OCI-LY1 (cell line): ENCODE measurements around the gene ORMDL3.
"Not testable (repeated sequence)": the region's sequence is repeated elsewhere in the genome, so short reads cannot be mapped to it uniquely, and the experiment has no call there.

ENCODE experiments used
- H2AFZ ChIP-seq: fragments of 200-600 bp; sonication (generic), shearing (Covaris generic); 2 replicates; pipeline ENCODE4 v1.6.0; 2014; ENCODE audit warnings: antibody characterized with exemption, mild to moderate bottlenecking, low read length
- H3F3A ChIP-seq: fragments of 200-600 bp; sonication (generic), shearing (Covaris generic); 2 replicates; pipeline ENCODE4 v1.6.0; 2014; ENCODE audit warnings: mild to moderate bottlenecking, antibody characterized with exemption, low read length, moderate library complexity; ENCODE audit not compliant: insufficient read depth
- H3K27ac ChIP-seq: fragments of 200-600 bp; sonication (generic); 2 replicates; pipeline ENCODE4 v1.5.1; 2014; ENCODE audit warnings: low read length, mixed run types, mild to moderate bottlenecking, low read depth; ENCODE audit not compliant: poor library complexity, severe bottlenecking
- H3K27me3 ChIP-seq: fragments of 200-600 bp; sonication (generic); 2 replicates; pipeline ENCODE4 v1.6.0; 2014; ENCODE audit warnings: antibody characterized with exemption, mild to moderate bottlenecking, low read length, moderate library complexity; ENCODE audit not compliant: insufficient read depth
- H3K36me3 ChIP-seq: fragments of 200-600 bp; sonication (generic); 2 replicates; pipeline ENCODE4 v1.6.1; 2014; ENCODE audit warnings: mild to moderate bottlenecking, antibody characterized with exemption, low read length, moderate library complexity, mixed read lengths; ENCODE audit not compliant: insufficient read depth
- H3K4me1 ChIP-seq: fragments of 200-600 bp; sonication (generic); 2 replicates; pipeline ENCODE4 v1.5.1; 2014; ENCODE audit warnings: mild to moderate bottlenecking, low read length, moderate library complexity; ENCODE audit not compliant: insufficient read depth, severe bottlenecking
- H3K4me2 ChIP-seq: fragments of 200-600 bp; sonication (generic), shearing (Covaris generic); 2 replicates; pipeline ENCODE4 v1.6.1; 2014; ENCODE audit warnings: low read length
- H3K4me3 ChIP-seq: fragments of 200-600 bp; sonication (generic); 2 replicates; pipeline ENCODE4 v1.5.1; 2014; ENCODE audit warnings: low read length, low read depth, mild to moderate bottlenecking, mixed read lengths; ENCODE audit not compliant: poor library complexity, severe bottlenecking
- H3K79me2 ChIP-seq: fragments of 200-600 bp; shearing (Covaris generic); 2 replicates; pipeline ENCODE4 v1.6.1; 2016; ENCODE audit warnings: mixed run types, low read length, mixed read lengths; ENCODE audit not compliant: insufficient read depth
- H3K9ac ChIP-seq: fragments of 200-600 bp; sonication (generic), shearing (Covaris generic); 2 replicates; pipeline ENCODE4 v1.6.1; 2014; ENCODE audit warnings: mild to moderate bottlenecking, low read length, mixed read lengths
- H3K9me2 ChIP-seq: fragments of 200-600 bp; sonication (generic), shearing (Covaris generic); 2 replicates; pipeline ENCODE4 v1.6.1; 2014; ENCODE audit warnings: low read depth, mild to moderate bottlenecking, low read length, mixed read lengths
- H3K9me3 ChIP-seq: fragments of 200-600 bp; shearing (Covaris generic); 2 replicates; pipeline ENCODE4 v1.6.1; 2014; ENCODE audit warnings: low read length, mixed read lengths
- H4K20me1 ChIP-seq: fragments of 200-600 bp; sonication (generic), shearing (Covaris generic); 2 replicates; pipeline ENCODE4 v1.6.0; 2016; ENCODE audit warnings: mild to moderate bottlenecking, low read length; ENCODE audit not compliant: insufficient read depth
- EZH2 ChIP-seq: fragments of 200-600 bp; sonication (generic), shearing (Covaris generic); IDR thresholded peaks from 2 replicates; pipeline ENCODE4 v1.8.0; 2017; ENCODE audit warnings: borderline replicate concordance, mixed run types, mild to moderate bottlenecking, antibody characterized with exemption, low read length, moderate library complexity, mixed read lengths
- TF ChIP-seq, protein P1 (sequence below): fragments of 200-600 bp; sonication (generic), shearing (Covaris generic); IDR thresholded peaks from 2 replicates; pipeline ENCODE4 v1.5.1; 2017; ENCODE audit warnings: mild to moderate bottlenecking, antibody characterized with exemption, low read length, moderate library complexity, mixed read lengths

The ORMDL3 gene

DNA sequence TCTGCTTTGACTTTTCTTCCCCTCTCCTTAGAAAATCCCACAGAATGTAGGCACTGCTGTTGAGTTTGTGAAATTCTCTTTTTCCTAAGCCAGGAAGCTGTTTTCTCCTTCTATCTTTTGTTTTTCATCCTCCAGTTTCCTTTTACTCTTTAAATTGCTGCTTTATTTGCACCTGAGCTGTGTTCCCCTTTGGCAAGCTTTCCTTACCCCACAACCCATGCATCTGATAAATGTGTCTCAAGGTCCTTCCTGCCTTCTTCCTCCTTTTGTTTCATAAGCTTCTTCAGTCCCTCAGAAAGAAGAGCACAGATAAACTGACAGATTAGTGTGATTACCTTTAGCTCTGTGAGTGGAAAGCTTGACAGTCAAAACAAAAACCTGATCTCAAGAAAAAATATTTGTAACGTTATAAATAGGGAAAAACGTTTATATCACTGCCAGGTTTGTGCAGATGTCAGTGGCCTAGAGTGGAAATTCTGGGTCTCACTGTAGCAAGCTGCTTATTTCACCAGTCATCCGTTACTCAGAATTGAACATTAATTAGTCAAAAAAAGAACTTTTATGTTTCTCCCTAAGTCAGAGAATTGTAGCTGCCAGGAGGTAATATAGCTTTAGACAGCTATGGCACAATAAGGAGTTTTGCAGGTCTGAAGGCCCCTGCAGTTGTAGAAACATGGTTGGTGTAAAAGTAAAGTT lies 32.6 kb downstream of the ORMDL3 start:
- H3K9ac ChIP-seq = peak overlapping the region; percentile 57
- H3K79me2 ChIP-seq = no peaks in the 10 kb centered on the region
- H3F3A ChIP-seq = no peaks in the 10 kb centered on the region; the same call in 1 of the 2 replicates
- TF ChIP-seq, protein P1, sequence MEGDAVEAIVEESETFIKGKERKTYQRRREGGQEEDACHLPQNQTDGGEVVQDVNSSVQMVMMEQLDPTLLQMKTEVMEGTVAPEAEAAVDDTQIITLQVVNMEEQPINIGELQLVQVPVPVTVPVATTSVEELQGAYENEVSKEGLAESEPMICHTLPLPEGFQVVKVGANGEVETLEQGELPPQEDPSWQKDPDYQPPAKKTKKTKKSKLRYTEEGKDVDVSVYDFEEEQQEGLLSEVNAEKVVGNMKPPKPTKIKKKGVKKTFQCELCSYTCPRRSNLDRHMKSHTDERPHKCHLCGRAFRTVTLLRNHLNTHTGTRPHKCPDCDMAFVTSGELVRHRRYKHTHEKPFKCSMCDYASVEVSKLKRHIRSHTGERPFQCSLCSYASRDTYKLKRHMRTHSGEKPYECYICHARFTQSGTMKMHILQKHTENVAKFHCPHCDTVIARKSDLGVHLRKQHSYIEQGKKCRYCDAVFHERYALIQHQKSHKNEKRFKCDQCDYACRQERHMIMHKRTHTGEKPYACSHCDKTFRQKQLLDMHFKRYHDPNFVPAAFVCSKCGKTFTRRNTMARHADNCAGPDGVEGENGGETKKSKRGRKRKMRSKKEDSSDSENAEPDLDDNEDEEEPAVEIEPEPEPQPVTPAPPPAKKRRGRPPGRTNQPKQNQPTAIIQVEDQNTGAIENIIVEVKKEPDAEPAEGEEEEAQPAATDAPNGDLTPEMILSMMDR = no peak
- TF ChIP-seq EZH2 = no peak
- H3K27ac ChIP-seq = peak overlapping the region; percentile 97
- H3K9me2 ChIP-seq = no peaks in the 10 kb centered on the region
- H3K9me3 ChIP-seq = peaks cover 4% of the 10 kb centered on the region
- H3K4me1 ChIP-seq = peaks cover 32% of the 10 kb centered on the region
- no peaks in the 10 kb centered on the region for H3K27me3 ChIP-seq
- H2AFZ ChIP-seq = no peak overlapping the region
- peak overlapping the region; percentile 53 for H3K4me2 ChIP-seq
- H3K36me3 ChIP-seq = 0 out of 2 replicates have a peak, but pooled peaks cover 4% of the 10 kb centered on the region
- H4K20me1 ChIP-seq = no peaks in the 10 kb centered on the region
- H3K4me3 ChIP-seq = peak overlapping the region; percentile 18

DNA sequence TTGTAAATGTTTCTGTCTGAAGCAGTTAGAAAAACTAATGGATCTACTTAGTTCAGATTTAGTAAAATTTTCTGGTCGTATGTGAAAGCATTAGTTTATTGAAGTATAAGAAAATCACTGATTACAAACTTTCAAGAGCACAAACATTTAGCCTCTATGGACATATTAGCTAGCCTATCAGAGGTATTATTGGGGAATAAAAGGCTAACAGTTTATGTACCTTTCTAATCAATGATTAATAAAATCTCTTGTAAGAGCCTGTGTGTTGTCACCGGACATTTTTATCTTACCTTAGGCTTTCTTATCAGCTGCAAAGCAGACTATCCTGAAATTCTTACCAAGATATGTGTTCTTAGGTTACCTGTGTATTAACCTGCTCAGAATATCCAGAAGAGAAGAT lies 38.2 kb downstream of the ORMDL3 start:
- no peak overlapping the region for H3K27ac ChIP-seq
- H3K9me3 ChIP-seq = no peaks in the 10 kb centered on the region
- peaks cover 7% of the 10 kb centered on the region for H3K4me1 ChIP-seq
- no peak overlapping the region for H3K4me3 ChIP-seq
- no peaks in the 10 kb centered on the region for H3K27me3 ChIP-seq
- H3K79me2 ChIP-seq = no peaks in the 10 kb centered on the region
- no peak overlapping the region for H3K4me2 ChIP-seq
- no peak for TF ChIP-seq EZH2
- TF ChIP-seq, protein P1 = no peak
- H3F3A ChIP-seq = no peaks in the 10 kb centered on the region
- no peaks in the 10 kb centered on the region for H4K20me1 ChIP-seq
- H3K9me2 ChIP-seq = no peaks in the 10 kb centered on the region
- no peaks in the 10 kb centered on the region for H3K36me3 ChIP-seq
- no peak overlapping the region for H3K9ac ChIP-seq
- no peak overlapping the region for H2AFZ ChIP-seq

DNA sequence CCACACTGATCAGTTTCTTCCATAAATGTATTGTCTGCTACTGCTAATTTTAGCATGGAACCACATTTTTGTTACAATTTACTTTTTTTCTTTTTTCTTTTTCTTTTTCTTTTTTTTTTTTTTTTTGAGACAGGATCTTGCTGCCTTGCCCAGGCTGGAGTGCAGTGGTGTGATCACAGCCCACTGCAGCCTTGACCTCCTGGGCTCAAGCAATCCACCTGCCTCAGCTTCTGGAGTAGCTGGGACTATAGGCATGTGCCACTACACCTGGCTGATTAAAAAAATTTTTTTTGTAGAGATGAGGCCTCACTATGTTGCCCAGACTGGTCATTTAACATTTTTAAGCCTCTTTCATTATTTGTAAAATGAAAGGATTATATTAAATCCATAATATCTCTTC lies 40.3 kb downstream of the ORMDL3 start:
- H3K4me3 ChIP-seq = no peak overlapping the region
- no peaks in the 10 kb centered on the region for H3K9me2 ChIP-seq
- H3K4me2 ChIP-seq = no peak overlapping the region
- TF ChIP-seq EZH2 = no peak
- TF ChIP-seq, protein P1 = no peak
- H2AFZ ChIP-seq = no peak overlapping the region
- no peaks in the 10 kb centered on the region for H3K79me2 ChIP-seq
- no peaks in the 10 kb centered on the region for H4K20me1 ChIP-seq
- H3K27ac ChIP-seq = no peak overlapping the region
- no peaks in the 10 kb centered on the region for H3K36me3 ChIP-seq
- no peaks in the 10 kb centered on the region for H3K9me3 ChIP-seq
- no peaks in the 10 kb centered on the region for H3K27me3 ChIP-seq
- H3F3A ChIP-seq = no peaks in the 10 kb centered on the region
- no peak overlapping the region for H3K9ac ChIP-seq
- no peaks in the 10 kb centered on the region for H3K4me1 ChIP-seq

DNA sequence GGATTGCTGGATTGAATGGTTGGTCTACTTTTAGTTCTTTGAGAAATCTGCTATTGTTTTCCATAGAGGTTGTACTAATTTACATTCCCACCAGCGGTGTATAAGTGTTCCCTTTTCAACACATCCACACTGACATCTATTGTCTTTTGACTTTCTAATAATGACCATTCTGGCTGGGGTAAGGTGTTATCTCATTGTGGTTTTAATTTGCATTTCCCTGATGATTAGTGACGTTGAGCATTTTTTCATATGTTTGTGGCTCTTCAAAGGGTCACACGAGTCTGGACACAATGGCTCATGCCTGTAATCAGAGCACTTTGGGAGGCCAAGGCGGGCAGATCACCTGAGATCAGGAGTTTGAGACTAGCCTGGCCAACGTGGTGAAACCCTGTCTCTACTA lies 41.3 kb downstream of the ORMDL3 start:
- not testable (repeated sequence) for H3K27ac ChIP-seq, H3K4me2 ChIP-seq, H3K4me3 ChIP-seq, H3K36me3 ChIP-seq, H3K79me2 ChIP-seq, H3K27me3 ChIP-seq, H2AFZ ChIP-seq, H3K4me1 ChIP-seq, H3K9me2 ChIP-seq, H3F3A ChIP-seq, H3K9ac ChIP-seq, H4K20me1 ChIP-seq, H3K9me3 ChIP-seq
